ENCODE data around the gene STXBP3. TPM values are rescaled to one million over a fixed set of nuclear protein-coding genes. Genes with fewer than 3 reads are reported as not detected.

STXBP3 gene
- total RNA-seq, 1 donor from 2014 or later, result 36.7 TPM

DNA sequence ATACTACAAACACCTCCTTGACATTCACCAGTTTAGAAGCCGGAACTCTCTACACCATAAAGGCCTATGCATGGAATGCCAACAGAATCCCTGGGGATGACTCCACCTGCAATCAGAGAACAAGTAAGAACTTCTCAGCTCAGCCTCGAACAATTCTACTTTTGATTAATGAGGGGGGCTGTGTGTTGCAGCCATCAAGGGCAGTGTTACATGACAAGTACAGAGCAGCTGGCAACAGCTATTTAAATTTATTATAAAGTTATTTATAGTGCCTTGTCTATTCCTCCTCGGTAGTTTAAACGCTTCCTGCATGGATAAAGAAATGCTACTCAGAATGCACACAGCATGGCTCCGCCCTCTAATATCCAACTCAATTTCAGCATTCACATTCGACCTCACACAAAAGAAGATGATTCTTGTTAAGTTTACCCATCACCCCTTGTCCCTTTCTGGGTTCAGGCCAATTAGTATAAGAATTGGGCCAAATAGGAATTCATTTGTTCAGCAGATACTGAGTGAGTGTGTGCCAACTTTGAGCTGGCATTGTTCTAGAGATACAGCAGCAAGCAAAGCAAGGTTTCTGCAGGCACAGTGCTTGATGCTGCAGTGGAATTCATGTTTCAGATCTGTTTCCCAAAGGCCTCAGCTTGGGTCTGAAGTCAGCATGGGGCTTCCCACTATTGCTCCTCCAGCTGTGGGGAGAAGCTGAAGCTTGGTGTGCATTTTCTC is 27.4 kb upstream of the STXBP3 start:
- H3K4me3 ChIP-seq (ENCODE audit: low read depth, low read length), result no peak overlapping the region
- TF ChIP-seq, protein P1, sequence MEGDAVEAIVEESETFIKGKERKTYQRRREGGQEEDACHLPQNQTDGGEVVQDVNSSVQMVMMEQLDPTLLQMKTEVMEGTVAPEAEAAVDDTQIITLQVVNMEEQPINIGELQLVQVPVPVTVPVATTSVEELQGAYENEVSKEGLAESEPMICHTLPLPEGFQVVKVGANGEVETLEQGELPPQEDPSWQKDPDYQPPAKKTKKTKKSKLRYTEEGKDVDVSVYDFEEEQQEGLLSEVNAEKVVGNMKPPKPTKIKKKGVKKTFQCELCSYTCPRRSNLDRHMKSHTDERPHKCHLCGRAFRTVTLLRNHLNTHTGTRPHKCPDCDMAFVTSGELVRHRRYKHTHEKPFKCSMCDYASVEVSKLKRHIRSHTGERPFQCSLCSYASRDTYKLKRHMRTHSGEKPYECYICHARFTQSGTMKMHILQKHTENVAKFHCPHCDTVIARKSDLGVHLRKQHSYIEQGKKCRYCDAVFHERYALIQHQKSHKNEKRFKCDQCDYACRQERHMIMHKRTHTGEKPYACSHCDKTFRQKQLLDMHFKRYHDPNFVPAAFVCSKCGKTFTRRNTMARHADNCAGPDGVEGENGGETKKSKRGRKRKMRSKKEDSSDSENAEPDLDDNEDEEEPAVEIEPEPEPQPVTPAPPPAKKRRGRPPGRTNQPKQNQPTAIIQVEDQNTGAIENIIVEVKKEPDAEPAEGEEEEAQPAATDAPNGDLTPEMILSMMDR (conservative IDR thresholded peaks at IDR 0.05; ENCODE audit: low read depth, low read length), result no peak
- DNase-seq (ENCODE audit: low read depth), result no peak

DNA sequence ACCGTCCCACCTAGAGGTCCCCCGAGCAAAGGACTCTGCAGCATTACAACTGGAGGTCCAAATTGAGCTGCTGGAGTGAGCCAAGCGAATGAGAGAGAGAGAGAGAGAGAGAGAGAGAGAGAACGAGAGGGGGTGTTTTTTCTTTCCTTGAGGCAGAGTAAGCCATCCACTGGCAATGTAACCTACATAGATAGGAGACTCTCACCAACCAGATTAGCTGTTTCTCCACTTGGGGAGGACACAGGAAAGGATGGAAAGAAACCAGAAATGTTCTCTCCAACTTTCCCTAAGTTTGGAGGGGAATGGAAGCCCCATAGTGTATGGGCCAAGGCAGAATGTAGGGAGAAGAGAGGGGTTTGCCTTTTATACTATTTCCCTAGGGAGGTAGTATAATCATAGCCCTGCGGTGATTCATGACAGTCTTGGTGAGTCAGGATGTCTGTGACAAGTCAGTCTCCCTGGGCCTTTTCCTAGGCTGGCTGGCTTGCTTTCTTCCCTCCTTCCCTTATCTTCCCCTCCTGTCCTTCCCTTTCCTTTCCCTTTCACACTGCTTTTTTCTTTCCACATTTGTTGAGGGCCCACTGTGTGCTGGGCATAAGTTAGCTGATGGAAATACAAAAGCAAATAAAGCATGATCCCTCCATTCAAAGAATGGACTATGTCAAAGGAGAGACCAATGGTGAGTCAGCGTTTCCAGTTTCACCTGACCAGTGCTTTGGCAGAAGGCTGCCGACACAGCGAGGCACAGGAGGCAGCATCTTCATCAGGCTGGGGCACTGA is 26.6 kb upstream of the STXBP3 start:
- DNase-seq (ENCODE audit: low read depth), result peak; percentile 31
- TF ChIP-seq, protein P1 (conservative IDR thresholded peaks at IDR 0.05; ENCODE audit: low read depth, low read length), result no peak
- no peak overlapping the region for H3K4me3 ChIP-seq (ENCODE audit: low read depth, low read length)

DNA sequence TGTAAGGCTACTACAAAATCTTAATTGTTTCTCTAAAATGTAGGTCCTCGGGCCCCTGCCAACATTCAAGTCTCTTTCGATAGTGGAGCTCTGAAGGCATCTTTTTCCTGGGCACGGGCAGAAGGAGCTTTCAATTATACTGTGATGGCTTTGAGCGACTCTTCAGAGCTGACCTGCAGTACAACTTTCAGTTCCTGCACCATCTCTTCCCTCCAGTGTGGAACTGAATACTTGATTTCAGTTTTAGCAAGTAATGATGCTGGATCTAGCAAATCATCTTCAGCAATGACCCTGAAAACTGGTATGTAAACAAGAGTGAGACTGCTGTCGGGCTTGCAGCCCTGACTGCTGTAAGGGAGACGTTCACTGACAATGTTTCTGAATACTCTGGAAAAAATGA is 24.2 kb upstream of the STXBP3 start:
- TF ChIP-seq, protein P1 (conservative IDR thresholded peaks at IDR 0.05; ENCODE audit: low read depth, low read length), result no peak
- no peak overlapping the region for H3K4me3 ChIP-seq (ENCODE audit: low read depth, low read length)
- DNase-seq (ENCODE audit: low read depth), result no peak

DNA sequence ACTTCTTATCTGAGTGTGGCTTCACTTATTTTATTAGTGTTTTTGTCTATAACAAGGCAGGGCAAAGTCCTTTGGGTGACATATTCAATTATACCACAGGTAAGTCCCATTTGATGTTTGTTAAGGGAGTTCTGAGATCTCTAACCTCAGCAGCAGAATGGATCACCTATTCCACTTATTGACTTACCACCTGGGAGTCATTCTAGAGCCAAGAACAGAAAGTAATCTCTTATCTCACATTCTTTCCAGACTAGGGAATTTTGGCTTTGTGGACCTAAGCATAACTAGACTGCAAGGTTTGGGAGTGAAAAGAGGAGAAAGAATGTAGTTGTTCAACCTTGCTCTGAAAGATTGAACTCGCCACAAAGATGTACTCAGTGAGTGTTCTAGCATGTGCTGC is 20.6 kb upstream of the STXBP3 start:
- no peak for DNase-seq (ENCODE audit: low read depth)
- TF ChIP-seq, protein P1 (conservative IDR thresholded peaks at IDR 0.05; ENCODE audit: low read depth, low read length), result no peak
- no peak overlapping the region for H3K4me3 ChIP-seq (ENCODE audit: low read depth, low read length)

DNA sequence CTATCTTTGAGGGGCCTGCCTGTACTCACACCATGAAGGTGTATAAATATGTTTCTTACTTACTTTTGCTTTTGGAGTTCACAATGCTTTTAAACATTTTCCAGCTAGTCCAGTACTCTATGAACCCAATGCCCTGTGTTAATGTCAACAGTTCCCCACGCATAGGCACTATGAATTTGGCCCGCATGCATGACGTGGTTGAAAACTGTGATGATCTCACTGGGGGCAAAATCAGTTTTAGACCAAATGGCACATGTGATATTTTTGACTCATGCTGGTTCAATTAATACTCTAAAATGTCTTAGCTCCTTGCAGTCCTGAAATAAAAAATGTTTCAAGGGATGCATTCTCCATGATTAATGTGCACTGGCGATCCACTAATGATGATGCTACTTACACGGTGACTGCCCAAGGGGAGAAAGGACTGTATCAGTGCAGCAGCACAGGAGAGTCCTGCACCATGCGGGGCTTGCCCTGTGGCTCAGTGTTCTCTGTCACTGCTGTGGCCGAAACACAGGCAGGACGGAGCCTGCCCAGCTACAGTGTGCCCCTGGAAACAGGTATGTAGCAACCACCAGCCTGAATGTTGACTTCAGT is 18.0 kb upstream of the STXBP3 start:
- TF ChIP-seq, protein P1 (conservative IDR thresholded peaks at IDR 0.05; ENCODE audit: low read depth, low read length), result no peak
- DNase-seq (ENCODE audit: low read depth), result no peak
- no peak overlapping the region for H3K4me3 ChIP-seq (ENCODE audit: low read depth, low read length)

DNA sequence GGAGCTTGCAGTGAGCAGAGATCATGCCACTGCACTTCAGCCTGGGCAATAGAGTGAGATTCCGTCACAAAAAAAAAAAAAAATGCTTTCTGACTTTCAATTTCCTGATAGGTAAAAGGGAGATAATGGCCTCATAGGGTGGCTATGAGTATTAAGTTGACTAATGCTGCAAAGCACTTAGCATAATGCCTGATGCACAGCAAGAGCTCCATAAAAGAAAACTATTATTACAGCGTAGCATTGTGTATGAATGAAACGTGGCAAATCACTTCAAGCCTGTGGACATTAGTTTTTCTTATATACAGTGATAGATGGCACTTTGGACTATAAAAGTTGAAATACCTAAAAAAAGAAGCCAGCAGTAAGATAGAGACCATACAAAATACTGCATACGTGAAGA is 17.0 kb upstream of the STXBP3 start:
- TF ChIP-seq, protein P1 (conservative IDR thresholded peaks at IDR 0.05; ENCODE audit: low read depth, low read length), result no peak
- no peak for DNase-seq (ENCODE audit: low read depth)
- H3K4me3 ChIP-seq (ENCODE audit: low read depth, low read length), result no peak overlapping the region

Measured in epithelial cell of proximal tubule (primary cell).